ENCODE results near the gene EMCN.
"Not testable (repeated sequence)": the region's sequence is repeated elsewhere in the genome, so short reads cannot be mapped to it uniquely, and the experiment has no call there.

The EMCN gene

DNA sequence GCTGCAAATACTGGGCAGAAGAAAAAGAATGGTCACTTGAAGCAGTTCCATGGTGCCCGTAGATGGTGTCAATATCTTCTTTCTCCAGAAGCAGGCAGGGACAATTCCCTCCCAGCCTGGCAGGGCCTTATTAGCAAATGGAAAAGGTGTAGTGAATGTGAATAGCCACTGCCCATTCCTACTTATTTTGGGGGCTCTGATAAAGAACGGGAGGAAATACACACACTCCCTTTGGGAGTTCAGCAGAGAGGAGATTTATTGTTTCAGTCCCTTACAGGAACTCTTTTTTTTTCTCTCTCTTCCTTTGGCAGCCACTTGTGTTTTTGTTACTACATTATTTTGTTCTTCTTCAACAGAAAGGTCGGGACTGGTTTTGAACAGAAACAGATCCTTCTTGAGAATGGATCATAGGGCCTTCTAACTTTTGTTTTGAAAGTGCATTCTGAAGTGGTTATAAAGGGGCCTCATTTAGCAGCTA, at the start of gene EMCN:
EMCN (minus strand) TSS at position 159 of the 478 bp plus-strand sequence; CDS start at position 51, 108 bp downstream.
- DNase-seq, result no peak

DNA sequence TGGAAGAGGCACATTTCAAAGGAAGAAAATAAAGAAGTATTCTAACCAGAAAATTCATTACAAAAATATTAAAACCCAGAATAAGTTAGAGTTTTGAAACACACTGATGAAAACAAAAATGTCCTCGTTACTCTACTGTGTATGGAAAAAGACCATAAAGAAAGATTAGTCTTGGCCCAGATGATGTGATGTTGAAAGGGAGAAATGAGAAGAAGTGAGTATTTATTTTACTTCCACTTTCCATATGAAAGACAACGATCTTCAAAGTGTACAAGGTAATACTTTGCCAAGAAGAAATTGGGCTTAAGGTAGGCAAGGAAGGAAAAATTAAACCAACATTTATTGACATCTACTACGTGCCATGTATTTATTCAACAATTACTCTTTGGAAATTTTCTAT, 48.6 kb upstream of the EMCN start:
- no peak for DNase-seq

- no peak for DNase-seq
Observed at GRCh38 chr4:100557306-100557705, 39.5 kb upstream of the EMCN start.

DNA sequence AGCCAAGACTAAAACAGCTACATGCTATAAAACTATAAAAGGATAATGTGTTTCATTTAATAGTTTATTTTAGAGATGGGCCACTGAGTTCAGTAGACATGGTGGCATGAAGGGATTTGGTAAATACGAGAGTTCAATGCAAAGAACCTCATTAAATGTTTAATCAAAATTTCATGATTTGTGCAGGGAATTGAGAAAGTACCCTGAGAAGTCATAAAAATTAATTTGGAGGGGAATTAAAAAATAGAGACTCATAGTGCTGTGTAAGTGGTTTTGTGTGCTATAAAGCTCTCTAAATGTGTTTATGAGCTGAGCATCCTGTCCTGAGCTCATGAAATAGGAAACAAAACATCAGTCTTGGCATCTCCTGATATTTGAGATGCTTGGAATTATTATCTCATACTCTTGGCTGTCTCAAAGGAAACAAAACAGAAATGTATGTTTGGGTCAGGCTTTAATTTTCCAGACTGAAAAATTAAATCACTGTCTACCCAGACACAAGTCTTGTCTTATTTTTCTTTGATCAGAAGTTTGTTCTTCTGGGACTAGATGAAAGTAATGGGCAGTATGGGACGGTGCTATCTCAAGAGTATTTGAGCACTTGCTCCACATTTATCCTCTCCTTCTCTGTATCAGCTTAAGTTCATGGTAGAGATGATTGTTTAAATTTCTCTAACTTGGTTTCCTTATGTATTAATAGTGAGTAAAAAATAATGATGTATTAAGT, 38.0 kb upstream of the EMCN start:
- no peak for DNase-seq

- no peak for DNase-seq
Observed at GRCh38 chr4:100548200-100548560, 30.4 kb upstream of the EMCN start.

GRCh38 chr4:100547541-100548199, 29.8 kb upstream of the EMCN start:
- no peak for DNase-seq

GRCh38 chr4:100545427-100545826, 27.6 kb upstream of the EMCN start:
- no peak for DNase-seq

DNA sequence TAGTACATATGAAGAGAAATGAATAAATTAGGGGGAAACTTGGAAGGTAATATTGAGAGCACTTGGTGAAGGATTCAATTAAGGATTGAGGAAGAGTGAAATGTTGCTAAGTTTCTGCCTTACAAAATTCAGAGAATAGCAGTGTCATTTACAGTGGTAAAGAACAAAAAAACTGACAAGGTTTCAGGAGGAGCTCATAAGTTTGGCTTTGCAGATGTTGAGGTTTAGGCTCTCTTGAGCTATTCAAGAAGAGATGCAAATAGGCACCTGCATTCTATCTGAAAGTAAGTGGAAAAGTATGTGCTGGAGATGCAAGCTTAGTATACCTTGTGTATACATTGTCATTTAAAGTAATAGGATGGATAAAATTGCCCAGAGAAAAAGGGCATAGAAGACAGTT, 22.3 kb upstream of the EMCN start:
- DNase-seq, result no peak

- peak; percentile 87 to 89 for DNase-seq
Observed at GRCh38 chr4:100539706-100540105, 21.9 kb upstream of the EMCN start.

DNA sequence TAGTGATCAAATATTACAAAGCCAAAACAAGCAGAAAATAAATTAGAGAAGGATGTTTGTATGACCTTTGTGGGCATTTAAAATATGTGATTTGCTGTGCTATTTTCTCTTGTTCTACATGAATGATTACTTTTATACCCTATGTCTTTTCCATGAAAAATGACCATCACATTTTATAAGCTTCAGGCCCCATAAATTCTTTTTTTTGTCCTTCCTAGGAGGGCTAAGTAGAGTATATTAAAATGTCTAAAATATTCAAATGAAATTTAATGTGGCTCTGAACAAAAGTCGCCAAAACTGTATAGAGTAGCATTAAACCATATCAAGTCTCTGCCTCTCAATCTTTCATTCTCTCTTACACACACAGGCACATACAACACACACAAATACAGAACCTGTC, 15.9 kb upstream of the EMCN start:
- no peak for DNase-seq

DNA sequence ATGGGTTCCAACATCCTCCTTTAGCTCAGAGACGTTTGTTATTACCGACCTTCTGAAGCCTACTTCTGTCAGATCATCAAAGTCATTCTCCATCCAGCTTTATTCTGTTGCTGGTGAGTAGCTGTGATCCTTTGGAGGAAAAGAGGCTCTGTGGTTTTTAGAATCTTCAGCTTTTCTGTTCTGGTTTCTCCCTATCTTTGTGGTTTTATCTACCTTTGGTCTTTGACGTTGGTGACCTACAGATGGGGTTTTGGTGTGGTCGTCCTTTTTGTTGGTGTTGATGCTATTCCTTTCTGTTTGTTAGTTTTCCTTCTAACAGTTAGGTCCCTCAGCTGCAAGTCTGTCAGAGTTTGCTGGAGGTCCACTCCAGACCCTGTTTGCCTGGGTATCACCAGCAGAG, 12.3 kb upstream of the EMCN start:
- not testable (repeated sequence) for DNase-seq

DNA sequence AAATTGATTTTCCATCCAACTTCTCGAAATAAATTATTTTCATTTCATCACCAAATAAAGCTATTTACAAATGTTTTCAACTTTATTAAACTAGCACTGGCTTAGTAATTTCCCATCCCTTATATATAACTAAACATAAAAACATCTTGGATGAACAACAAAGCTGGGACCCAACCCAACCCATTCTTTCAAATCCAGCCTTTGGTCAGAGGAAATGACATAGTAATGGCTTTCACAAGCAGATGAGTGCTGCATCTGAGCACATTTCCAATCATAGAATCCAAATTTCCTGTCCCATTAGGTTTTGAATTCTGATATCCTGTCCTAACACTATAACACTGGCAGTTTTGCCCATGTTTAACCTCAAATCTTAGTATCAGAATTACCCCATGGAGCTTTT, 7.9 kb upstream of the EMCN start:
- no peak for DNase-seq

- no peak for DNase-seq
Observed at GRCh38 chr4:100519205-100519604, 1.4 kb upstream of the EMCN start.

DNA sequence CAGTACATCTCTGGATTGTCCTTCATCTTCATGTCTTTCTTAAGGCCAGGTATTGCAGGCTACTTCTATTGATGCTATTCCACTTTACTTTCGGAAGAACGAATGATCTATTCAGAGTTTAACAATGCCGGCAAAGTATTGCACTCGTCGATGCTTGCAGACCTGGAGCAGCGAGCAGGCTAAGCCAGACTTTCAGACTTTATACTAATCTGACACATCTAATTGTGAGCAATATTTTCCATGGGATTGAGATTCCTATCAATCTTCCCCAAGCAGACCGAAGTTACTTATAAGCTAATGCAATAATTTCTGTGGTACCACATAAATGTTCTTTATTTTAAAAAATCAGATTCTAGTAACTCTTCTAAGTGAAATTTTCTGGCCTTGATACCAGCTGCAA, 1.6 kb downstream of the EMCN start:
- no peak for DNase-seq

DNA sequence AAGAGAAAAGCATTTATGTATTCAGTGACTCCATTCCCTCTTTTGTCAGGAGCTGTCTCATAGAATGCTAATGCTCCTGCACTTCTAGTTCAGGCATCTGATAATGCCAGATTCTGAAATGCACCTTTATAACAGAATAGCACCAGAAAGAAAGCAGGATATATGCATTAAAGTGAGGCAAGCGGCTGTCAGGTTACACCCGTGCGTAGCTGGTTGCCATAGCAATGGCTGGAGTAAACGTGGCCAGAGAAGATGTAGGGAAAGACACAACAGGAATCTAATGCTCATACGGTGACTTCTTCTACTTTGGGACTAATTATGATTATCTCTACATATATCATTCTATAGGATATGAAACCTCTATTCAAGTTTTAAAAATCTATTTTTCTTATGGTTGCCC, 5.9 kb downstream of the EMCN start:
- DNase-seq, result no peak

- no peak for DNase-seq
Observed at GRCh38 chr4:100510551-100510950, 7.3 kb downstream of the EMCN start.

- DNase-seq, result no peak
Observed at GRCh38 chr4:100509386-100509785, 8.4 kb downstream of the EMCN start.

DNA sequence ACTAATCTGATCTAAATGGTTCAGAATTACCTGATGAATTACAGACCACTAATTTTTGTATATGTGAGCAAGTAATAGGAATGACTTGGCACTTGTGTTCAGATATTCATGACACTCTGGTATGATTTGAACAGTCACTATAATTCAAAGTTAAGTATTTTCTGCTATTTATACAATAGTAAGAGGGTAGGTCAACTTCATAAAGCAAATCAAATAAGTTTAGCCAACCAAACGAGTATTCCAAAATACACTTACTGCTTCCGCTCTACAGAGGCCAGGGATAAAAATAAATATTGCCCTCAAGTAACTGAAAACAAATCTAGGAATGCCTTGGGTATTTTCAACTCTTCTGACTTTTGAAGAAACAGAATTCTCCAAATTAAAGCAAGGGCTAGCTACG, 9.1 kb downstream of the EMCN start:
- DNase-seq, result no peak

DNA sequence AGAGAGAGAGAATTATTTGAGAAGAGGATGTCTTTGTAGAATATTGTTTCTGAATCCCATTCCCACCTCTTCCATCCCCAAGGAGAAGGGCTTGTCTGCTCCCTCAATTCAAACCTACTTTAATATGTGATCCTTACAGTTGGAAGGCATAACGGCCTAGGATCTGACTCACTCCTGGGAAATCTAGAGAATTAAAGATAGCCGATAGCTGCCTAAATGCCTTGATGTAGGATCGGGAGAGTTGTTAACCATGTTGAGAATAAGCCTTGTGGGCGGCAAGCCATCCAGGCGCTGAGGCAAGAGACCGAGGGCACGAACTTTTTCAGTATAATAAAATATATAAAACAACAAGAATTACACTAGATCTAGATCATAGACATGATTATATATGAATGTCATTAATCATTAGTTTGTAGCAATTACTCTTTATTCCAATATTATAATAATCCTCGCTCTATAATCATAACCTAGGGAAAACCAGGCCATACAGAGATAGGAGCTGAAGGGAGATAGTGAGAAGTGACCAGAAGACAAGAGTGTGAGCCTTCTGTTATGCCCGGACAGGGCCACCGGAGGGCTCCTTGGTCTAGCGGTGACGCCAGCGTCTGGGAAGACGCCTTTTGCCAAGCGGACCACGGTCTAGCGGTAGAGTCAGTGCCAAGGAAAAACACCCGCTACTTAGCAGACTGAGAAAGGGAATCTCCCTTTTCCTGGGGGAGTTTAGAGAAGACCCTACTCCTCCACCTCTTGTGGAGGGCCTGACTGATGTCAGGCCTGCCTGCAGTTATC, 13.5 kb downstream of the EMCN start:
- no peak for DNase-seq

DNA sequence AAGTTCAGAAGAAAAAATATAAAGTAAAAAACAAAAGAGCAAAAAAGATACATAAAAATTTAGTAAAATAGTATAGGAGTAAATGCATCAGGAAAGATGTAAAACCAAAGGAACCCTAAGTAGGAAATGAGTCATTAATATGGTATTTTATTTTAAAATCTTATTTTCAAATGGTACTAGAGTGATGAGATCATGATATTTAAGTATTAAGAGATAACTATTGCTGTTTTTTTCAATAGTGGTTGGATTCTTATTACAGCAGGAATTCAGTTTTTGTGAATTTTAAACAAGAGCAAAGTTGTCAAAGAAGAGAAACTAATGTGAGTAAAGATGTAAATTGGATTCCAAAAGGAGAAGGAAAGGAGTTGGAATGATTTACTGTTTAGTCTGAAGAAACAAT, 20.0 kb downstream of the EMCN start:
- DNase-seq, result no peak

DNA sequence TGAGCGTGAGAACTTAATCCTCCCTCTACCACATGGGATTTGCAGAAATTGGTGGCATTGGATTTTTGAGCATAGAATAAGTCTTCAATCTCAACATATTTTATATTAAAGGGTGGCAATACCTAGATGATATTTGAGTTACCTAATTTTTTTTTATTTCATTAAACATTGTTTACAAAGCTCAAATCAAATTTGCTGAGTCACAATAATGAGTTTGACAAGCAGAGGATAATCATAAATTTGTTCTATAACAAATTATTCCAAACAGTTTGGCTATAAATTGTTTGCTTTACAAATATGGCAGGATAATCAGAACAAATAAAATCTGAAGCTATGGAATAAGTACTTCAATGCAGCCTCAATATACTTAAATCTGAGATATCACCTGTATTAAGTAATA, 22.7 kb downstream of the EMCN start:
- DNase-seq, result no peak

DNA sequence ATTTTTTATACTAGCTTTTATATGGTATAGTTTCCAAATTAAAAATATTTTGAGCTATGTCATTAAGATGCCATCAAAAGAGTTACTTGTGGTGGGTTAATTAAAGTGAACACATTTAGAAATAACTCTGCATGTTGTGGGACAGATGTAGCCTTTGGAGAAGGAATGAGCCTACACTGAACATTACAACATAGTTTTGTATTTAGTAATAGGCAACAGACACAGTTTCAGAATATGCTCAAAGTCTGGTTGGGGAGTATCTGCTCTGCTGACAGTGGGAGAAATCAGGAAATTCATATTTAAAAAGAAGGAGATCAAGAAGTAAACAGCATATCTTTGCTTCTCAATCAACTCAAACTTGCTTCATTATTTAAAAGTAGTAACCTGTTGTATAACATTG, 23.7 kb downstream of the EMCN start:
- DNase-seq, result no peak

DNA sequence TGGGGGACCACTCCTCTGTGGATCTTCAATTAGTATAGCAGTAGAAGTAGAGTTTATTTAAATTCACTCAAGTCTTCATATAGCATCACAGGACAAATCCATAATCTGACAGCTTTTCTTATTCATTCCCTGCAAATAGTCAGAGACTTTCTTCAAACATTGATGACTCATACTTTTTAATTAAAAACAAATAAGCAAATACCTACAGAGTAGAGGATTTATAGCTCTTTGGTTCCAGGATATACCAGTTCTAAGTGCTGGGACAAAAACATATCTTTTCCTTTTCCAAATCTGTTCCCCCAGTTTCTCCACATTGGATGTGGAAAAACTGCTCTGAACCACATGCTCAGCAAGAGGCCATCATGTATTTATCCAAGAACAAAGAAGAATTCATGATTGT, 24.1 kb downstream of the EMCN start:
- DNase-seq, result no peak

GRCh38 chr4:100492129-100492528, 25.7 kb downstream of the EMCN start:
- DNase-seq, result no peak
